Epithelial cell of esophagus (primary cell): Measurements from ENCODE around the gene SELE.
A peak's percentile ranks its signal among the peaks of the same experiment; 100 is the strongest.

Experiments used
- DNase-seq: peaks from one replicate; pipeline ENCODE4 v3.0.0; 2010; ENCODE audit warnings: low read depth
- H3K4me3 ChIP-seq: 2 replicates; pipeline ENCODE4 v1.5.1; 2011; ENCODE audit warnings: mild to moderate bottlenecking, low read length, control low read depth
- TF ChIP-seq, protein P1 (sequence below): IDR thresholded peaks from 2 replicates; pipeline ENCODE4 v1.5.1; 2011; ENCODE audit warnings: low read depth, mild to moderate bottlenecking, low read length, control low read depth, inconsistent platforms; ENCODE audit not compliant: insufficient read depth; ENCODE audit errors: missing control alignments

The SELE gene

DNA sequence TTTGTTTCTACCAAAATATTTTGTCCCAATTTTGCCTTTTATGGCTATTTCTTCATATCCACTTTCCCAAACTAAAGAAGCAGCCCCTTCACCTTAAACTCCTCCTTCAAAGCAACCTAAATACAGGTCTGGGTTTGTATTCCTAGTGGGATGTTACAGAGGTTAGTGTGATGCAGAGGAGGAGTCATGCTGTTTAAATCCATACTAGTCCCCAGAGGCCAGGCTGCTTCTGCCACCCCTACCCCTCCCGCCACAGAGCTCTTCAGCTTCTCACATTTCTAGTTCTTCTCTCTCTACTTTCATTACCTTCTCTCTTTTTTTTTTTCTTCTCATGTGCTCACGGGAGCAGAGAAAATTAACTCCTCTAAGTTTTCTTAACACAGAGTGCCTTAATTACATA lies 51.8 kb downstream of the SELE start:
- TF ChIP-seq, protein P1, sequence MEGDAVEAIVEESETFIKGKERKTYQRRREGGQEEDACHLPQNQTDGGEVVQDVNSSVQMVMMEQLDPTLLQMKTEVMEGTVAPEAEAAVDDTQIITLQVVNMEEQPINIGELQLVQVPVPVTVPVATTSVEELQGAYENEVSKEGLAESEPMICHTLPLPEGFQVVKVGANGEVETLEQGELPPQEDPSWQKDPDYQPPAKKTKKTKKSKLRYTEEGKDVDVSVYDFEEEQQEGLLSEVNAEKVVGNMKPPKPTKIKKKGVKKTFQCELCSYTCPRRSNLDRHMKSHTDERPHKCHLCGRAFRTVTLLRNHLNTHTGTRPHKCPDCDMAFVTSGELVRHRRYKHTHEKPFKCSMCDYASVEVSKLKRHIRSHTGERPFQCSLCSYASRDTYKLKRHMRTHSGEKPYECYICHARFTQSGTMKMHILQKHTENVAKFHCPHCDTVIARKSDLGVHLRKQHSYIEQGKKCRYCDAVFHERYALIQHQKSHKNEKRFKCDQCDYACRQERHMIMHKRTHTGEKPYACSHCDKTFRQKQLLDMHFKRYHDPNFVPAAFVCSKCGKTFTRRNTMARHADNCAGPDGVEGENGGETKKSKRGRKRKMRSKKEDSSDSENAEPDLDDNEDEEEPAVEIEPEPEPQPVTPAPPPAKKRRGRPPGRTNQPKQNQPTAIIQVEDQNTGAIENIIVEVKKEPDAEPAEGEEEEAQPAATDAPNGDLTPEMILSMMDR, result no peak

DNA sequence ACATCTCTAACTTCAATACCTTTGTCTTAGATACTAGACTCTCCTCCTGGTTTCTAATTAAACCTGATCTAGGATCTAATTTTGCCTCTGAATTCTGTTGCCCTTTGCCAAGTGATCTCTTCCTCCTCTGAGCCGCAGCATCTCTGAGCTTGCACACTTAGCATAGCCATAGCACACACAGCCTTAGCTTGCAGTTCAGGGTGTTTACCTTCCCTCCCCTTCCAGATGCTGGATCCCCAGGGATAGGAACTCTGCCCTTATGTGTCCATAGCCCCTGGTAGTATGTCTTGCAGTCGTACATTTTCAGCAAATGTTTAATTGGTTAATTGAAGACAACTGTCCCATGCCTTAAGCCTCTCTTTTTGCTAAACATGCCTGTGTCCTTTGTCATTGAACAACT lies 52.7 kb downstream of the SELE start:
- TF ChIP-seq, protein P1, result no peak
- H3K4me3 ChIP-seq, result no peak overlapping the region
- DNase-seq, result no peak

More for the DNA sequence above, 51.8 kb downstream of the SELE start:
- no peak for DNase-seq
- H3K4me3 ChIP-seq, result no peak overlapping the region

DNA sequence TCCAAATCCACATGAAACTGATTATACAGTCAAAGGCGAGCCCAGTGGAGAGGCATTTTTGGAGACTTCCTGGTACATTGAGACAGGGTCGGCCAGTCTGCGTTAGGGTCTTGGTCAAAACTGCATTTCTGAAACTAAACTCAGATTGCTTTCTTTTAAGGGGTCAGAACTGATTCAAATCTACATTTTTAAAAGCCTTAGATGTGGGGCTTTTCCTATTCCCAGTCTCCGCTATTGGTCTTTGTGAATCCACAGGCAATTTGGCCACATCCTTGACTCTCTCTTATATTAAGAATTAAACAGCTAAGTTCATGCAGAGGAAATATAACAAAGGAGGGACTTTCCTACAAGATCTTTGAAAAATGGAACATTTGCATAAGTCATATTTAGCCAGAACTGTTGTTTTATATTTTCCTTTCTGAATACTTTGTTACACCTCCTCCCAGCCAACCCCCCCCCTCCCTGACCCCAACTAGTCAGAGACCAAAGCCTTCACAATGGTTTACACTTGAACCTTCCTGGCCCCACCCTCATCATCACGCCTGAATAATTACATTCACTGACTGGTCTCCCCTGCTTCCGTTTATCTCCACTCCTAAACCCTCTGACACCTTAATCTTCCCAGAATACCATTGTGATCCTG lies 53.4 kb downstream of the SELE start:
- DNase-seq, result no peak
- TF ChIP-seq, protein P1, result no peak
- no peak overlapping the region for H3K4me3 ChIP-seq

DNA sequence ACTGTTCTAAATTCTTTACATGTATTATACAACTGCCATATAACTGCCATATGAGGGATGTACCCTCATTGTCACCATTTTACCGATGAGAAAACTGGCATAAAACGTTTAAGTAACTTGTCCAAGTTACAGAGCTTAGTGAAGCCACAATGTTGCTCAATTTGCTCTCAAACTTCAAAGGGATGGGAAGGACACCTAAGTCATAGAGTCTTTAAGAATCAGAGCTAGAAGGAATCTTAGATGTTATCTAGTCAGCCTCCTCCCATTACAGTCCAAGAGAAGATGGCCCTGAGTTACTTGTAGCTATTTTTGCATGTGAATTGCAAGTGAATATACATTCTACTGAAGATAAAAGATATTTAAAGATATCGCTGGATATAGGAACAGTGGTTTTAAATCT lies 54.2 kb downstream of the SELE start:
- TF ChIP-seq, protein P1, result no peak
- no peak for DNase-seq
- H3K4me3 ChIP-seq, result no peak overlapping the region

DNA sequence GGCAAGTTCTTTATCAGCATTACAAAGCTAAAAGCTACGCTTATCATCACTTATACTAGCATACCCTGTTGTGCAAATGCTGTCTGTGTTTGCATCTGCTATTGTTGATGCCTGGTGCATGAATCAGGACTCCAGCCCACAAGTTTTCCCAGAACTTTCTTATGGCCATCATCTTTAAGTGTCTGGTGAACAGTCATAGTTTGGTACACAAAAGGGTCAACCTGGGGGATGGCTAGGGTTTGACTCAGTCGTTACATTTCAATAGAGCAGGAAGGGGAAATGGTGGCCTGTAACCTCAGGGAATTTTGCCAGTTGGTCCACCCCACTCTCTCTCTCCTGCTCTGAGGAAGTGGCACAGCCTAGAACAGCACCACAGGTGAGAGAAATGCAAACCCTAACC lies 57.9 kb downstream of the SELE start:
- DNase-seq, result peak; percentile 83
- H3K4me3 ChIP-seq, result no peak overlapping the region
- TF ChIP-seq, protein P1, result no peak
